SK-N-MC (cell line): ENCODE results near the gene DGKB.

Source experiments
- EZH2 ChIP-seq: fragments of 200-600 bp; sonication (generic); IDR thresholded peaks from one replicate; pipeline ENCODE4 v1.6.1; 2017; ENCODE audit warnings: antibody characterized with exemption
- FOXP2 ChIP-seq: optimal IDR thresholded peaks from 2 replicates; pipeline ENCODE3; 2011; ENCODE audit warnings: mild to moderate bottlenecking, moderate library complexity; ENCODE audit not compliant: insufficient read depth; ENCODE audit errors: extremely low read length, control extremely low read depth
- POLR2AphosphoS5 ChIP-seq: IDR thresholded peaks from 2 replicates; pipeline ENCODE4 v1.6.1; 2012; ENCODE audit warnings: mild to moderate bottlenecking, low read depth, low read length, borderline replicate concordance

GRCh38 chr7:14252458-14252857 is 650.1 kb downstream of the DGKB start:
- TF ChIP-seq POLR2AphosphoS5 = no peak
- TF ChIP-seq EZH2 = no peak
- no peak for TF ChIP-seq FOXP2
